ENCODE data around the gene BLTP3B. TPM values are rescaled to one million over a fixed set of nuclear protein-coding genes. Genes with fewer than 3 reads are reported as not detected.

BLTP3B gene
- total RNA-seq, 1 experiment from 2014 or later: 22.4 TPM

- ATAC-seq: no peak
- Mint-ChIP-seq H3K9me3 (peaks cover 15% of the 10 kb centered on the region), H3K27me3 (ENCODE audit: low read depth) (no peaks in the 10 kb centered on the region; the same call in 1 of the 2 replicates), H3K36me3 (peaks cover 20% of the 10 kb centered on the region), H3K4me3 (no peak overlapping the region), H3K4me1 (peaks cover 53% of the 10 kb centered on the region), H3K27ac (no peak overlapping the region)
- DNase-seq (ENCODE audit: low spot score): no peak
- TF ChIP-seq NFE2L1 (CRISPR knock-in tag; IDR thresholded peaks at IDR 0.05) (no peak), NR1H2 (CRISPR knock-in tag; IDR thresholded peaks at IDR 0.05) (no peak), AR (CRISPR knock-in tag; IDR thresholded peaks at IDR 0.05) (no peak), NFYB (CRISPR knock-in tag; conservative IDR thresholded peaks at IDR 0.05; ENCODE audit: low read depth) (no peak), TEAD4 (CRISPR knock-in tag; IDR thresholded peaks at IDR 0.05) (no peak), FOXP1 (CRISPR knock-in tag; IDR thresholded peaks at IDR 0.05; ENCODE audit: borderline replicate concordance) (no peak), ELF4 (CRISPR knock-in tag; IDR thresholded peaks at IDR 0.05; ENCODE audit: low read depth) (no peak)
- TF ChIP-seq, protein P1, sequence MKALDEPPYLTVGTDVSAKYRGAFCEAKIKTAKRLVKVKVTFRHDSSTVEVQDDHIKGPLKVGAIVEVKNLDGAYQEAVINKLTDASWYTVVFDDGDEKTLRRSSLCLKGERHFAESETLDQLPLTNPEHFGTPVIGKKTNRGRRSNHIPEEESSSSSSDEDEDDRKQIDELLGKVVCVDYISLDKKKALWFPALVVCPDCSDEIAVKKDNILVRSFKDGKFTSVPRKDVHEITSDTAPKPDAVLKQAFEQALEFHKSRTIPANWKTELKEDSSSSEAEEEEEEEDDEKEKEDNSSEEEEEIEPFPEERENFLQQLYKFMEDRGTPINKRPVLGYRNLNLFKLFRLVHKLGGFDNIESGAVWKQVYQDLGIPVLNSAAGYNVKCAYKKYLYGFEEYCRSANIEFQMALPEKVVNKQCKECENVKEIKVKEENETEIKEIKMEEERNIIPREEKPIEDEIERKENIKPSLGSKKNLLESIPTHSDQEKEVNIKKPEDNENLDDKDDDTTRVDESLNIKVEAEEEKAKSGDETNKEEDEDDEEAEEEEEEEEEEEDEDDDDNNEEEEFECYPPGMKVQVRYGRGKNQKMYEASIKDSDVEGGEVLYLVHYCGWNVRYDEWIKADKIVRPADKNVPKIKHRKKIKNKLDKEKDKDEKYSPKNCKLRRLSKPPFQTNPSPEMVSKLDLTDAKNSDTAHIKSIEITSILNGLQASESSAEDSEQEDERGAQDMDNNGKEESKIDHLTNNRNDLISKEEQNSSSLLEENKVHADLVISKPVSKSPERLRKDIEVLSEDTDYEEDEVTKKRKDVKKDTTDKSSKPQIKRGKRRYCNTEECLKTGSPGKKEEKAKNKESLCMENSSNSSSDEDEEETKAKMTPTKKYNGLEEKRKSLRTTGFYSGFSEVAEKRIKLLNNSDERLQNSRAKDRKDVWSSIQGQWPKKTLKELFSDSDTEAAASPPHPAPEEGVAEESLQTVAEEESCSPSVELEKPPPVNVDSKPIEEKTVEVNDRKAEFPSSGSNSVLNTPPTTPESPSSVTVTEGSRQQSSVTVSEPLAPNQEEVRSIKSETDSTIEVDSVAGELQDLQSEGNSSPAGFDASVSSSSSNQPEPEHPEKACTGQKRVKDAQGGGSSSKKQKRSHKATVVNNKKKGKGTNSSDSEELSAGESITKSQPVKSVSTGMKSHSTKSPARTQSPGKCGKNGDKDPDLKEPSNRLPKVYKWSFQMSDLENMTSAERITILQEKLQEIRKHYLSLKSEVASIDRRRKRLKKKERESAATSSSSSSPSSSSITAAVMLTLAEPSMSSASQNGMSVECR (CRISPR knock-in tag; IDR thresholded peaks at IDR 0.05; ENCODE audit: borderline replicate concordance): no peak
- TF ChIP-seq, protein P2, sequence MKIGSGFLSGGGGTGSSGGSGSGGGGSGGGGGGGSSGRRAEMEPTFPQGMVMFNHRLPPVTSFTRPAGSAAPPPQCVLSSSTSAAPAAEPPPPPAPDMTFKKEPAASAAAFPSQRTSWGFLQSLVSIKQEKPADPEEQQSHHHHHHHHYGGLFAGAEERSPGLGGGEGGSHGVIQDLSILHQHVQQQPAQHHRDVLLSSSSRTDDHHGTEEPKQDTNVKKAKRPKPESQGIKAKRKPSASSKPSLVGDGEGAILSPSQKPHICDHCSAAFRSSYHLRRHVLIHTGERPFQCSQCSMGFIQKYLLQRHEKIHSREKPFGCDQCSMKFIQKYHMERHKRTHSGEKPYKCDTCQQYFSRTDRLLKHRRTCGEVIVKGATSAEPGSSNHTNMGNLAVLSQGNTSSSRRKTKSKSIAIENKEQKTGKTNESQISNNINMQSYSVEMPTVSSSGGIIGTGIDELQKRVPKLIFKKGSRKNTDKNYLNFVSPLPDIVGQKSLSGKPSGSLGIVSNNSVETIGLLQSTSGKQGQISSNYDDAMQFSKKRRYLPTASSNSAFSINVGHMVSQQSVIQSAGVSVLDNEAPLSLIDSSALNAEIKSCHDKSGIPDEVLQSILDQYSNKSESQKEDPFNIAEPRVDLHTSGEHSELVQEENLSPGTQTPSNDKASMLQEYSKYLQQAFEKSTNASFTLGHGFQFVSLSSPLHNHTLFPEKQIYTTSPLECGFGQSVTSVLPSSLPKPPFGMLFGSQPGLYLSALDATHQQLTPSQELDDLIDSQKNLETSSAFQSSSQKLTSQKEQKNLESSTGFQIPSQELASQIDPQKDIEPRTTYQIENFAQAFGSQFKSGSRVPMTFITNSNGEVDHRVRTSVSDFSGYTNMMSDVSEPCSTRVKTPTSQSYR (CRISPR knock-in tag; IDR thresholded peaks at IDR 0.05): no peak
- ChIA-PET POLR2A (no interaction called here), CTCF (no interaction called here)
Measured at GRCh38 chr12:100159391-100160104, 16.9 kb upstream of the BLTP3B start.

DNA sequence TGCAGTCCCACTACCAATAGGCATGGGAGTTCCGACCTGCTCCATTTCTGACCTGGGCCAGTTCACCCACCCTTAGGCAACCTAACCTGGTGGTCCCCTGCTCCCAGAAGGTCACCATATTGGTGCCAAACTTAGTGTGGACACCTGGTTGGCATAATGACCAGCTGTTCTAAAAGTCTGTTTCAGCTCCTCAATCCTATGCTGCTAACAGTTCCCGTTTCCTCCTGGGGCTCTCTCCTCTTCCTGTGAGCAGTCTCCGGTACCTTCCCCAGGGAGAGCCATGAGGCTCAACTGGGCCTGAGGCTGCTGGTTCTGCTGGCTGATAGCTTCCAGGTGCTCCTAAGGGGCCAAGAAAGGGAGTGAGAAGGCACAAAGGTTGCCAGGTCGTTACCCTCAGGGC lies 15.9 kb upstream of the BLTP3B start:
- peaks cover 15% of the 10 kb centered on the region for H3K9me3 Mint-ChIP-seq
- peaks cover 19% of the 10 kb centered on the region for H3K36me3 Mint-ChIP-seq
- H3K27ac Mint-ChIP-seq: no peak overlapping the region
- ATAC-seq (no peak), DNase-seq (ENCODE audit: low spot score) (no peak)
- peaks cover 51% of the 10 kb centered on the region for H3K4me1 Mint-ChIP-seq
- ChIA-PET POLR2A (no interaction called here), CTCF (no interaction called here)
- TF ChIP-seq ZNF396 (CRISPR knock-in tag; IDR thresholded peaks at IDR 0.05; ENCODE audit: borderline replicate concordance) (no peak), ZNF317 (CRISPR knock-in tag; IDR thresholded peaks at IDR 0.05; ENCODE audit: borderline replicate concordance, low read depth) (no peak), NR1H2 (CRISPR knock-in tag; IDR thresholded peaks at IDR 0.05) (no peak)
- TF ChIP-seq, protein P3, sequence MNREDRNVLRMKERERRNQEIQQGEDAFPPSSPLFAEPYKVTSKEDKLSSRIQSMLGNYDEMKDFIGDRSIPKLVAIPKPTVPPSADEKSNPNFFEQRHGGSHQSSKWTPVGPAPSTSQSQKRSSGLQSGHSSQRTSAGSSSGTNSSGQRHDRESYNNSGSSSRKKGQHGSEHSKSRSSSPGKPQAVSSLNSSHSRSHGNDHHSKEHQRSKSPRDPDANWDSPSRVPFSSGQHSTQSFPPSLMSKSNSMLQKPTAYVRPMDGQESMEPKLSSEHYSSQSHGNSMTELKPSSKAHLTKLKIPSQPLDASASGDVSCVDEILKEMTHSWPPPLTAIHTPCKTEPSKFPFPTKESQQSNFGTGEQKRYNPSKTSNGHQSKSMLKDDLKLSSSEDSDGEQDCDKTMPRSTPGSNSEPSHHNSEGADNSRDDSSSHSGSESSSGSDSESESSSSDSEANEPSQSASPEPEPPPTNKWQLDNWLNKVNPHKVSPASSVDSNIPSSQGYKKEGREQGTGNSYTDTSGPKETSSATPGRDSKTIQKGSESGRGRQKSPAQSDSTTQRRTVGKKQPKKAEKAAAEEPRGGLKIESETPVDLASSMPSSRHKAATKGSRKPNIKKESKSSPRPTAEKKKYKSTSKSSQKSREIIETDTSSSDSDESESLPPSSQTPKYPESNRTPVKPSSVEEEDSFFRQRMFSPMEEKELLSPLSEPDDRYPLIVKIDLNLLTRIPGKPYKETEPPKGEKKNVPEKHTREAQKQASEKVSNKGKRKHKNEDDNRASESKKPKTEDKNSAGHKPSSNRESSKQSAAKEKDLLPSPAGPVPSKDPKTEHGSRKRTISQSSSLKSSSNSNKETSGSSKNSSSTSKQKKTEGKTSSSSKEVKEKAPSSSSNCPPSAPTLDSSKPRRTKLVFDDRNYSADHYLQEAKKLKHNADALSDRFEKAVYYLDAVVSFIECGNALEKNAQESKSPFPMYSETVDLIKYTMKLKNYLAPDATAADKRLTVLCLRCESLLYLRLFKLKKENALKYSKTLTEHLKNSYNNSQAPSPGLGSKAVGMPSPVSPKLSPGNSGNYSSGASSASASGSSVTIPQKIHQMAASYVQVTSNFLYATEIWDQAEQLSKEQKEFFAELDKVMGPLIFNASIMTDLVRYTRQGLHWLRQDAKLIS (CRISPR knock-in tag; IDR thresholded peaks at IDR 0.05; ENCODE audit: borderline replicate concordance): no peak
- H3K4me3 Mint-ChIP-seq: no peak overlapping the region
- H3K27me3 Mint-ChIP-seq (ENCODE audit: low read depth): no peaks in the 10 kb centered on the region; the same call in 1 of the 2 replicates
